A172 (cell line): ENCODE results near the gene PPP2R5C. TPM values are rescaled to one million over a fixed set of nuclear protein-coding genes. Genes with fewer than 3 reads are reported as not detected.

ENCODE experiments used
- DNase-seq: peaks from one replicate; pipeline ENCODE4 v3.0.0-alpha.2; 2015; ENCODE audit warnings: low spot score
- total RNA-seq: library from RNA; depleted of rRNA; stranded (reverse); fragments of >200 nt; shearing (Covaris generic); gene quantifications from 2 replicates; pipeline ENCODE4 v1.2.3, GENCODE V29; 2014

Gene PPP2R5C
- total RNA-seq, 1 experiment from 2014 or later: 106 TPM

- DNase-seq: no peak
Measured at GRCh38 chr14:101814934-101815333, 53.4 kb downstream of the PPP2R5C start.

- DNase-seq: no peak
Measured at GRCh38 chr14:101815994-101816393, 54.5 kb downstream of the PPP2R5C start.

- no peak for DNase-seq
Measured at GRCh38 chr14:101817501-101818001, 56.0 kb downstream of the PPP2R5C start.

- DNase-seq: no peak
Measured at GRCh38 chr14:101819251-101819990, 57.9 kb downstream of the PPP2R5C start.

- no peak for DNase-seq
Measured at GRCh38 chr14:101820283-101820798, 58.8 kb downstream of the PPP2R5C start.

- DNase-seq: no peak
Measured at GRCh38 chr14:101821528-101821927, 60.0 kb downstream of the PPP2R5C start.

GRCh38 chr14:101823066-101823465 is 61.6 kb downstream of the PPP2R5C start:
- no peak for DNase-seq

- DNase-seq: no peak
Measured at GRCh38 chr14:101823511-101824120, 62.1 kb downstream of the PPP2R5C start.

GRCh38 chr14:101824339-101824727 is 62.8 kb downstream of the PPP2R5C start:
- DNase-seq: no peak

- DNase-seq: no peak
Measured at GRCh38 chr14:101825797-101826196, 64.3 kb downstream of the PPP2R5C start.

GRCh38 chr14:101826351-101826750 is 64.8 kb downstream of the PPP2R5C start:
- DNase-seq: no peak

- DNase-seq: no peak
Measured at GRCh38 chr14:101827286-101827685, 65.8 kb downstream of the PPP2R5C start.

GRCh38 chr14:101828046-101828445 is 66.5 kb downstream of the PPP2R5C start:
- no peak for DNase-seq

GRCh38 chr14:101830271-101830670 is 68.8 kb downstream of the PPP2R5C start:
- no peak for DNase-seq

GRCh38 chr14:101833045-101833444 is 71.5 kb downstream of the PPP2R5C start:
- DNase-seq: no peak

- DNase-seq: no peak
Measured at GRCh38 chr14:101834397-101834796, 72.9 kb downstream of the PPP2R5C start.

GRCh38 chr14:101834800-101835547 is 73.5 kb downstream of the PPP2R5C start:
- no peak for DNase-seq

GRCh38 chr14:101835566-101835965 is 74.1 kb downstream of the PPP2R5C start:
- DNase-seq: no peak

- DNase-seq: no peak
Measured at GRCh38 chr14:101836135-101836534, 74.6 kb downstream of the PPP2R5C start.

- no peak for DNase-seq
Measured at GRCh38 chr14:101838476-101838875, 77.0 kb downstream of the PPP2R5C start.

- no peak for DNase-seq
Measured at GRCh38 chr14:101839236-101839635, 77.7 kb downstream of the PPP2R5C start.

- DNase-seq: no peak
Measured at GRCh38 chr14:101839661-101840060, 78.2 kb downstream of the PPP2R5C start.
